HepG2 (cell line): ENCODE measurements around the gene KRTAP10-5. TPM values are rescaled to one million over a fixed set of nuclear protein-coding genes. Genes with fewer than 3 reads are reported as not detected.

Source experiments
- AHDC1 ChIP-seq: sonication (generic); formaldehyde crosslinking; IDR thresholded peaks from 2 replicates; pipeline ENCODE4 v1.5.1; 2020; ENCODE audit warnings: mild to moderate bottlenecking, missing genetic modification reagents, borderline replicate concordance
- FOXM1 ChIP-seq: sonication (generic); formaldehyde crosslinking; IDR thresholded peaks from 2 replicates; pipeline ENCODE4 v1.5.0; 2020; ENCODE audit warnings: missing genetic modification reagents
- KAT2B ChIP-seq: fragments of 150-350 bp; IDR thresholded peaks from 2 replicates; pipeline ENCODE4 v1.6.1; 2014; ENCODE audit warnings: low read depth, low read length, borderline replicate concordance
- PLSCR1 ChIP-seq: sonication (generic); formaldehyde crosslinking; IDR thresholded peaks from 2 replicates; pipeline ENCODE4 v1.5.0; 2020; ENCODE audit warnings: missing genetic modification reagents, mild to moderate bottlenecking, borderline replicate concordance
- SMAD9 ChIP-seq: sonication (generic); formaldehyde crosslinking; IDR thresholded peaks from 2 replicates; pipeline ENCODE4 v1.5.1; 2020; ENCODE audit warnings: mild to moderate bottlenecking, missing genetic modification reagents
- SNAI1 ChIP-seq: sonication (generic); formaldehyde crosslinking; IDR thresholded peaks from 2 replicates; pipeline ENCODE4 v1.5.0; 2020; ENCODE audit warnings: mild to moderate bottlenecking, missing genetic modification reagents, borderline replicate concordance
- TBX2 ChIP-seq: sonication (generic); formaldehyde crosslinking; IDR thresholded peaks from 2 replicates; pipeline ENCODE4 v1.5.0; 2020; ENCODE audit warnings: missing genetic modification reagents, mild to moderate bottlenecking, borderline replicate concordance
- TERF1 ChIP-seq: sonication (generic); formaldehyde crosslinking; IDR thresholded peaks from 2 replicates; pipeline ENCODE4 v1.8.0; 2022; ENCODE audit warnings: mild to moderate bottlenecking, missing genetic modification reagents, moderate library complexity
- ZNF326 ChIP-seq: sonication (generic); formaldehyde crosslinking; IDR thresholded peaks from 2 replicates; pipeline ENCODE4 v1.4.0; 2020; ENCODE audit warnings: missing genetic modification reagents, borderline replicate concordance
- ZNF331 ChIP-seq: sonication (generic); formaldehyde crosslinking; IDR thresholded peaks from 2 replicates; pipeline ENCODE4 v1.4.0; 2020; ENCODE audit warnings: missing genetic modification reagents
- ZNF644 ChIP-seq: IDR thresholded peaks from 2 replicates; pipeline ENCODE4 v1.6.1; 2016; ENCODE audit warnings: low read depth
- ZNF737 ChIP-seq: sonication (generic); formaldehyde crosslinking; IDR thresholded peaks from 2 replicates; pipeline ENCODE4 v1.5.0; 2020; ENCODE audit warnings: missing genetic modification reagents, mild to moderate bottlenecking, borderline replicate concordance
- ZZZ3 ChIP-seq: sonication (generic); formaldehyde crosslinking; IDR thresholded peaks from 2 replicates; pipeline ENCODE4 v1.4.0; 2020; ENCODE audit warnings: missing genetic modification reagents, mild to moderate bottlenecking, borderline replicate concordance
- polyA plus RNA-seq, 8 experiments: library from polyadenylated mRNA; depleted of rRNA in 3 of 8; stranded (reverse) in 7 of 8; unstranded in 1 of 8; fragments of >200 nt; fragmentation: Illumina TruSeq in 4 of 8; extraction: Trizol in 4 of 8; gene quantifications; 2 replicates each; pipeline versions ENCODE4 v1.2.1 to v1.2.3, GENCODE V29; 2011 to 2016; ENCODE audit warnings: low read depth in 4 of 8, missing spikeins in 1 of 8, mixed read lengths in 1 of 8; ENCODE audit not compliant: insufficient read depth in 1 of 8
- total RNA-seq, 5 experiments: library from RNA; depleted of rRNA; stranded (reverse); fragments of >200 nt; fragmentation: Illumina TruSeq; extraction: Trizol; gene quantifications; 2 replicates each; pipeline ENCODE4 v1.2.3, GENCODE V29; 2016; ENCODE audit warnings: low read depth in 1 of 5
- TF ChIP-seq, protein P1 (sequence below): sonication (generic); formaldehyde crosslinking; IDR thresholded peaks from 2 replicates; pipeline ENCODE4 v1.4.0; 2020; ENCODE audit warnings: missing genetic modification reagents
- TF ChIP-seq, protein P2 (sequence below): sonication (generic); formaldehyde crosslinking; IDR thresholded peaks from 2 replicates; pipeline ENCODE4 v1.4.0; 2020; ENCODE audit warnings: missing genetic modification reagents, mild to moderate bottlenecking, borderline replicate concordance

Gene KRTAP10-5
- total and polyA plus RNA-seq, 2 of the 13 experiments (the other 11 are each of a cell fraction or from before 2014, with no cell fraction given), result not detected

- TF ChIP-seq TERF1 (CRISPR knock-in tag) (no peak), ZZZ3 (CRISPR knock-in tag) (no peak), ZNF326 (no peak), FOXM1 (no peak), ZNF737 (CRISPR knock-in tag) (no peak), KAT2B (no peak), AHDC1 (CRISPR knock-in tag) (no peak), TBX2 (CRISPR knock-in tag) (peak; percentile 78), ZNF644 (CRISPR knock-in tag) (peak; percentile 41; the same call in 1 of the 2 replicates), SMAD9 (CRISPR knock-in tag) (no peak), PLSCR1 (CRISPR knock-in tag) (no peak), ZNF331 (peak; percentile 25; the same call in 1 of the 2 replicates), SNAI1 (CRISPR knock-in tag) (no peak)
- TF ChIP-seq, protein P1, sequence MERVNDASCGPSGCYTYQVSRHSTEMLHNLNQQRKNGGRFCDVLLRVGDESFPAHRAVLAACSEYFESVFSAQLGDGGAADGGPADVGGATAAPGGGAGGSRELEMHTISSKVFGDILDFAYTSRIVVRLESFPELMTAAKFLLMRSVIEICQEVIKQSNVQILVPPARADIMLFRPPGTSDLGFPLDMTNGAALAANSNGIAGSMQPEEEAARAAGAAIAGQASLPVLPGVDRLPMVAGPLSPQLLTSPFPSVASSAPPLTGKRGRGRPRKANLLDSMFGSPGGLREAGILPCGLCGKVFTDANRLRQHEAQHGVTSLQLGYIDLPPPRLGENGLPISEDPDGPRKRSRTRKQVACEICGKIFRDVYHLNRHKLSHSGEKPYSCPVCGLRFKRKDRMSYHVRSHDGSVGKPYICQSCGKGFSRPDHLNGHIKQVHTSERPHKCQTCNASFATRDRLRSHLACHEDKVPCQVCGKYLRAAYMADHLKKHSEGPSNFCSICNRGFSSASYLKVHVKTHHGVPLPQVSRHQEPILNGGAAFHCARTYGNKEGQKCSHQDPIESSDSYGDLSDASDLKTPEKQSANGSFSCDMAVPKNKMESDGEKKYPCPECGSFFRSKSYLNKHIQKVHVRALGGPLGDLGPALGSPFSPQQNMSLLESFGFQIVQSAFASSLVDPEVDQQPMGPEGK (CRISPR knock-in tag), result peak; percentile 61
- TF ChIP-seq, protein P2, sequence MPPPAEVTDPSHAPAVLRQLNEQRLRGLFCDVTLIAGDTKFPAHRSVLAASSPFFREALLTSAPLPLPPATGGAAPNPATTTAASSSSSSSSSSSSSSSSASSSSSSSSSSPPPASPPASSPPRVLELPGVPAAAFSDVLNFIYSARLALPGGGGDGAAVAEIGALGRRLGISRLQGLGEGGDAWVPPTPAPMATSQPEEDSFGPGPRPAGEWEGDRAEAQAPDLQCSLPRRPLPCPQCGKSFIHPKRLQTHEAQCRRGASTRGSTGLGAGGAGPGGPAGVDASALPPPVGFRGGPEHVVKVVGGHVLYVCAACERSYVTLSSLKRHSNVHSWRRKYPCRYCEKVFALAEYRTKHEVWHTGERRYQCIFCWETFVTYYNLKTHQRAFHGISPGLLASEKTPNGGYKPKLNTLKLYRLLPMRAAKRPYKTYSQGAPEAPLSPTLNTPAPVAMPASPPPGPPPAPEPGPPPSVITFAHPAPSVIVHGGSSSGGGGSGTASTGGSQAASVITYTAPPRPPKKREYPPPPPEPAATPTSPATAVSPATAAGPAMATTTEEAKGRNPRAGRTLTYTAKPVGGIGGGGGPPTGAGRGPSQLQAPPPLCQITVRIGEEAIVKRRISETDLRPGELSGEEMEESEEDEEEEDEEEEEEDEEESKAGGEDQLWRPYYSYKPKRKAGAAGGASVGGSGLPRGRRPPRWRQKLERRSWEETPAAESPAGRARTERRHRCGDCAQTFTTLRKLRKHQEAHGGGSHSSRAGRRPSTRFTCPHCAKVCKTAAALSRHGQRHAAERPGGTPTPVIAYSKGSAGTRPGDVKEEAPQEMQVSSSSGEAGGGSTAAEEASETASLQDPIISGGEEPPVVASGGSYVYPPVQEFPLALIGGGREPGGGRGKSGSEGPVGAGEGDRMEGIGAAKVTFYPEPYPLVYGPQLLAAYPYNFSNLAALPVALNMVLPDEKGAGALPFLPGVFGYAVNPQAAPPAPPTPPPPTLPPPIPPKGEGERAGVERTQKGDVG, result peak; percentile 37; the same call in 1 of the 2 replicates
Measured at GRCh38 chr21:44574457-44575306, 5.7 kb downstream of the KRTAP10-5 start (continued).
